Stomach (tissue), 4 donors: ENCODE data around the gene PAGR1.

Experiments
- POLR2A ChIP-seq, 4 donors: fragments of 450-650 bp; IDR thresholded peaks; one replicate each; pipeline ENCODE4 v1.6.1; 2016; ENCODE audit warnings: antibody characterized with exemption in 4 of 4, control low read depth in 2 of 4, mild to moderate bottlenecking in 1 of 4, moderate library complexity in 1 of 4
- POLR2AphosphoS5 ChIP-seq, 3 donors: sonication (generic); formaldehyde crosslinking; IDR thresholded peaks; one replicate each; pipeline ENCODE4 v1.6.1; 2016; ENCODE audit warnings: antibody characterized with exemption in 3 of 3
- TF ChIP-seq, protein P1 (sequence below), 7 experiments: fragments of 450-650 bp in 4 of 7; fragments of 200-600 bp in 3 of 7; sonication (generic) in 3 of 7; IDR thresholded peaks; one replicate each; pipeline ENCODE4 v1.5.1; 2016 to 2019; ENCODE audit warnings: antibody characterized with exemption in 7 of 7, control low read depth in 2 of 7, mild to moderate bottlenecking in 1 of 7

DNA sequence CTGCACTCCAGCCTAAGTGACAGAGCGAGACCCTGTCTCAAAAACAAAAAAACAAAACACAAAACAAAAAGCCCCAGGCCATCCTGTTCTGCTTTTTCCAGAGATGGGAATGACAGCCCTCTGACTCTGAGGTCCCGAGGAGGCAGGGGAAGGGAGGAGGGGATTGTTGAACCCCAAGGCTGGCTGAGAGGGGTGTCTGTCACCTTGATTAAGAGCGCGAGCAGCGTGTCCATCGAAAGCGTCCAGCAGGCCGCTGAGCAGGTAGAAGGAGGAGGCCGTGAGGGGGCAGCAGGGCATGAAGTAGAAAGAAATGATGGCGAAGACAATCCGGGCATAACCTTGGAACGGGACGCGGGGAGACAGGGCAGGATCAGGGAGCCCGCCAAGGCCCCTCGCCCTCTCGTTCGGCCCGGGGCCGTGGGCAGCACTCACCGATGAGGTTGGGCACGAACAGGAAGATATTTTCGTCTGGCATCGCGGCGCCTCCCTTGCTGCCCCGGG is 46.5 kb downstream of the PAGR1 start:
- TF ChIP-seq POLR2AphosphoS5 (IDR thresholded peaks at IDR 0.05) (no peak), POLR2A (IDR thresholded peaks at IDR 0.05) (no peak)
- TF ChIP-seq, protein P1, sequence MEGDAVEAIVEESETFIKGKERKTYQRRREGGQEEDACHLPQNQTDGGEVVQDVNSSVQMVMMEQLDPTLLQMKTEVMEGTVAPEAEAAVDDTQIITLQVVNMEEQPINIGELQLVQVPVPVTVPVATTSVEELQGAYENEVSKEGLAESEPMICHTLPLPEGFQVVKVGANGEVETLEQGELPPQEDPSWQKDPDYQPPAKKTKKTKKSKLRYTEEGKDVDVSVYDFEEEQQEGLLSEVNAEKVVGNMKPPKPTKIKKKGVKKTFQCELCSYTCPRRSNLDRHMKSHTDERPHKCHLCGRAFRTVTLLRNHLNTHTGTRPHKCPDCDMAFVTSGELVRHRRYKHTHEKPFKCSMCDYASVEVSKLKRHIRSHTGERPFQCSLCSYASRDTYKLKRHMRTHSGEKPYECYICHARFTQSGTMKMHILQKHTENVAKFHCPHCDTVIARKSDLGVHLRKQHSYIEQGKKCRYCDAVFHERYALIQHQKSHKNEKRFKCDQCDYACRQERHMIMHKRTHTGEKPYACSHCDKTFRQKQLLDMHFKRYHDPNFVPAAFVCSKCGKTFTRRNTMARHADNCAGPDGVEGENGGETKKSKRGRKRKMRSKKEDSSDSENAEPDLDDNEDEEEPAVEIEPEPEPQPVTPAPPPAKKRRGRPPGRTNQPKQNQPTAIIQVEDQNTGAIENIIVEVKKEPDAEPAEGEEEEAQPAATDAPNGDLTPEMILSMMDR (IDR thresholded peaks at IDR 0.05) = peak in 1 of 7 experiments; percentile 6
